ENCODE results near the gene CCDC92. TPM values are rescaled to one million over a fixed set of nuclear protein-coding genes. Genes with fewer than 3 reads are reported as not detected.

CCDC92 gene
- total and polyA plus RNA-seq, 2 donors from 2014 or later = 39.3 to 41.4 TPM

- H3K9me3 ChIP-seq (ENCODE audit: control insufficient read depth in 2 of 3, insufficient read depth in 1 of 3, low read length in 3 of 3) = no peaks in the 10 kb centered on the region
- H3K4me3 ChIP-seq (ENCODE audit: low read length in 3 of 3) = no peak overlapping the region
- no peaks in the 10 kb centered on the region for H3K27me3 ChIP-seq (ENCODE audit: control insufficient read depth, insufficient read depth, low read length)
- no peaks in the 10 kb centered on the region for H3K4me1 ChIP-seq (ENCODE audit: control insufficient read depth in 2 of 3, insufficient read depth in 2 of 3, low read depth in 1 of 3, low read length in 3 of 3)
- intact Hi-C loops (cut with DNase I) = no loop called here
- no peaks in the 10 kb centered on the region for H3K36me3 ChIP-seq (ENCODE audit: control insufficient read depth in 2 of 3, insufficient read depth in 3 of 3, low read length in 3 of 3)
- H3K9ac ChIP-seq (ENCODE audit: low read length in 3 of 3) = no peak overlapping the region
- TF ChIP-seq, protein P1, sequence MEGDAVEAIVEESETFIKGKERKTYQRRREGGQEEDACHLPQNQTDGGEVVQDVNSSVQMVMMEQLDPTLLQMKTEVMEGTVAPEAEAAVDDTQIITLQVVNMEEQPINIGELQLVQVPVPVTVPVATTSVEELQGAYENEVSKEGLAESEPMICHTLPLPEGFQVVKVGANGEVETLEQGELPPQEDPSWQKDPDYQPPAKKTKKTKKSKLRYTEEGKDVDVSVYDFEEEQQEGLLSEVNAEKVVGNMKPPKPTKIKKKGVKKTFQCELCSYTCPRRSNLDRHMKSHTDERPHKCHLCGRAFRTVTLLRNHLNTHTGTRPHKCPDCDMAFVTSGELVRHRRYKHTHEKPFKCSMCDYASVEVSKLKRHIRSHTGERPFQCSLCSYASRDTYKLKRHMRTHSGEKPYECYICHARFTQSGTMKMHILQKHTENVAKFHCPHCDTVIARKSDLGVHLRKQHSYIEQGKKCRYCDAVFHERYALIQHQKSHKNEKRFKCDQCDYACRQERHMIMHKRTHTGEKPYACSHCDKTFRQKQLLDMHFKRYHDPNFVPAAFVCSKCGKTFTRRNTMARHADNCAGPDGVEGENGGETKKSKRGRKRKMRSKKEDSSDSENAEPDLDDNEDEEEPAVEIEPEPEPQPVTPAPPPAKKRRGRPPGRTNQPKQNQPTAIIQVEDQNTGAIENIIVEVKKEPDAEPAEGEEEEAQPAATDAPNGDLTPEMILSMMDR (IDR thresholded peaks at IDR 0.05; ENCODE audit: borderline replicate concordance, extremely low read depth, insufficient read depth) = no peak
- FAIRE-seq = no peak
- H3K27ac ChIP-seq (ENCODE audit: low read depth in 2 of 2, low read length in 2 of 2) = no peak overlapping the region
- DNase-seq = no peak
Observed at GRCh38 chr12:123917337-123917850, 55.2 kb downstream of the CCDC92 start.

- H3K27ac ChIP-seq (ENCODE audit: low read depth in 2 of 2, low read length in 2 of 2) = no peak overlapping the region
- TF ChIP-seq, protein P1 (IDR thresholded peaks at IDR 0.05; ENCODE audit: borderline replicate concordance, extremely low read depth, insufficient read depth) = no peak
- no peaks in the 10 kb centered on the region for H3K36me3 ChIP-seq (ENCODE audit: control insufficient read depth in 2 of 3, insufficient read depth in 3 of 3, low read length in 3 of 3)
- DNase-seq (no peak), FAIRE-seq (no peak)
- intact Hi-C loops (cut with DNase I) = no loop called here
- no peak overlapping the region for H3K4me3 ChIP-seq (ENCODE audit: low read length in 3 of 3)
- no peak overlapping the region for H3K9ac ChIP-seq (ENCODE audit: low read length in 3 of 3)
- H3K4me1 ChIP-seq (ENCODE audit: control insufficient read depth in 2 of 3, insufficient read depth in 2 of 3, low read depth in 1 of 3, low read length in 3 of 3) = no peaks in the 10 kb centered on the region
- H3K27me3 ChIP-seq (ENCODE audit: control insufficient read depth, insufficient read depth, low read length) = no peaks in the 10 kb centered on the region
- no peaks in the 10 kb centered on the region for H3K9me3 ChIP-seq (ENCODE audit: control insufficient read depth in 2 of 3, insufficient read depth in 1 of 3, low read length in 3 of 3)
Observed at GRCh38 chr12:123916729-123917128, 55.9 kb downstream of the CCDC92 start.

DNA sequence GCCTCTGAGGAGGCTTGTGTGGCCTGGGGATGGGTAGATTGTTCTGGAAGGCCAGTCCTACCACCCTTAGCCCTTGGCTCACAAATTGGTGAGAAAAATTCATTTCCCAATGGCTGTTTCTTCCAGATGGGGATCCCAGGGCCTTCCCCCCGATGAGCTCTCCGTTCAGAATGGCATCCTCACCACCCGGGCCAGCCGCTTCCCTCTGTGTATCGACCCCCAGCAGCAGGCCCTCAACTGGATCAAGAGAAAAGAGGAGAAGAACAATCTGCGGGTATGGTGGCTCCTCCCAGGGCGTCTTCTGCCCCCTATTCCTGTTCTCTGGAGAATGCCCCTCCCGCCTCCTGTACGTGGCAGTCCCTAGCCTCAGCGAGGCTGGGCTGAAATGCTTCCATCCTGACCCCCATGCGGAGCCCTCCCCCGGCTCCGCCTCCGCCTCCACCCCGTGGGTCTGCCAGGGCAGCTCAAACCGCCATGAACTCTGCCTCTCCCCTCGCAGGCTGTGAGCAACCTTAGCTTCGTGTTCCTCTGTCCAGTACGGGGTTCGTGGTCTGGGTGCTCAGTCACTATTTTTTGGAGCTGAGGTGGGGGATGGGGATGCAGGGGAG lies 57.8 kb downstream of the CCDC92 start:
- Histone ChIP-seq H3K4me3 (ENCODE audit: low read length in 3 of 3) (no peak overlapping the region), H3K9me3 (ENCODE audit: control insufficient read depth in 2 of 3, insufficient read depth in 1 of 3, low read length in 3 of 3) (no peaks in the 10 kb centered on the region), H3K4me1 (ENCODE audit: control insufficient read depth in 2 of 3, insufficient read depth in 2 of 3, low read depth in 1 of 3, low read length in 3 of 3) (no peaks in the 10 kb centered on the region), H3K27me3 (ENCODE audit: control insufficient read depth, insufficient read depth, low read length) (no peaks in the 10 kb centered on the region), H3K36me3 (ENCODE audit: control insufficient read depth in 2 of 3, insufficient read depth in 3 of 3, low read length in 3 of 3) (no peaks in the 10 kb centered on the region), H3K27ac (ENCODE audit: low read depth in 2 of 2, low read length in 2 of 2) (no peak overlapping the region), H3K9ac (ENCODE audit: low read length in 3 of 3) (no peak overlapping the region)
- TF ChIP-seq, protein P1 (IDR thresholded peaks at IDR 0.05; ENCODE audit: borderline replicate concordance, extremely low read depth, insufficient read depth) = no peak
- intact Hi-C loops (cut with DNase I) = no loop called here
- FAIRE-seq (no peak), DNase-seq (peak in 2 of 5 donors; percentile 42 to 70)

Data from kidney (tissue), 14 donors.